AG10803 (cell line): Measurements from ENCODE around the gene RPL19.
A peak's percentile ranks its signal among the peaks of the same experiment; 100 is the strongest.
"Not testable (repeated sequence)": the region's sequence is repeated elsewhere in the genome, so short reads cannot be mapped to it uniquely, and the experiment has no call there.

ENCODE experiments used
- DNase-seq: peaks from one replicate; pipeline ENCODE4 v3.0.0; 2010; ENCODE audit warnings: low read depth
- H3K4me3 ChIP-seq: 2 replicates; pipeline ENCODE4 v1.5.1; 2011; ENCODE audit warnings: mild to moderate bottlenecking, low read length, control low read depth
- CTCF ChIP-seq: conservative IDR thresholded peaks from 2 replicates; pipeline ENCODE4 v1.5.1; 2011; ENCODE audit warnings: mild to moderate bottlenecking, low read length, control low read depth, inconsistent platforms

Gene RPL19

GRCh38 chr17:39244600-39245570 is 44.8 kb downstream of the RPL19 start:
- peak; percentile 97 for TF ChIP-seq CTCF
- DNase-seq = peak; percentile 70
- H3K4me3 ChIP-seq = no peak overlapping the region

- no peak overlapping the region for H3K4me3 ChIP-seq
- no peak for DNase-seq
- TF ChIP-seq CTCF = no peak
These were observed 46.2 kb downstream of the RPL19 start for GRCh38 chr17:39246274-39246673.

- DNase-seq, H3K4me3 ChIP-seq: not testable (repeated sequence)
These were observed 50.0 kb downstream of the RPL19 start for GRCh38 chr17:39250076-39250475.

- DNase-seq = no peak
- no peak for TF ChIP-seq CTCF
- no peak overlapping the region for H3K4me3 ChIP-seq
These were observed 51.9 kb downstream of the RPL19 start for GRCh38 chr17:39251997-39252396.

- H3K4me3 ChIP-seq = no peak overlapping the region
- no peak for DNase-seq
- no peak for TF ChIP-seq CTCF
These were observed 52.8 kb downstream of the RPL19 start for GRCh38 chr17:39252788-39253460.
